Chondrocyte (in vitro differentiated cells): ENCODE results near the gene PRKD3. TPM values are rescaled to one million over a fixed set of nuclear protein-coding genes. Genes with fewer than 3 reads are reported as not detected.

Experiments used
- DNase-seq: peaks from one replicate; pipeline ENCODE4 v3.0.0; 2021; ENCODE audit warnings: mixed read lengths, low spot score
- H3K27ac Mint-ChIP-seq: one replicate; pipeline ENCODE4 v1.8.0; 2021; ENCODE audit warnings: mild to moderate bottlenecking, moderate library complexity, mixed read lengths; ENCODE audit not compliant: unreplicated experiment
- H3K27me3 Mint-ChIP-seq: 2 replicates; pipeline ENCODE4 v1.8.0; 2021; ENCODE audit warnings: low read depth, mixed read lengths
- H3K36me3 Mint-ChIP-seq: 2 replicates; pipeline ENCODE4 v1.8.0; 2021; ENCODE audit warnings: low read depth, mixed read lengths
- H3K4me1 Mint-ChIP-seq: 2 replicates; pipeline ENCODE4 v1.8.0; 2021; ENCODE audit warnings: low read depth, mild to moderate bottlenecking, mixed read lengths
- H3K4me3 Mint-ChIP-seq: one replicate; pipeline ENCODE4 v1.8.0; 2021; ENCODE audit warnings: mild to moderate bottlenecking, moderate library complexity, mixed read lengths; ENCODE audit not compliant: unreplicated experiment
- H3K9me3 Mint-ChIP-seq: 2 replicates; pipeline ENCODE4 v1.8.0; 2021; ENCODE audit warnings: low read depth, mixed read lengths
- total RNA-seq: library from RNA; stranded (reverse); gene quantifications from 3 replicates; pipeline ENCODE4 v1.2.1, GENCODE V29; 2021
- TF ChIP-seq, protein P1 (sequence below): fragments of 200-600 bp; sonication (generic); IDR thresholded peaks from 2 replicates; pipeline ENCODE4 v1.5.0; 2021; ENCODE audit warnings: antibody characterized with exemption, mild to moderate bottlenecking, moderate library complexity

Gene PRKD3
- total RNA-seq, 1 donor from 2014 or later, result 45.4 TPM

DNA sequence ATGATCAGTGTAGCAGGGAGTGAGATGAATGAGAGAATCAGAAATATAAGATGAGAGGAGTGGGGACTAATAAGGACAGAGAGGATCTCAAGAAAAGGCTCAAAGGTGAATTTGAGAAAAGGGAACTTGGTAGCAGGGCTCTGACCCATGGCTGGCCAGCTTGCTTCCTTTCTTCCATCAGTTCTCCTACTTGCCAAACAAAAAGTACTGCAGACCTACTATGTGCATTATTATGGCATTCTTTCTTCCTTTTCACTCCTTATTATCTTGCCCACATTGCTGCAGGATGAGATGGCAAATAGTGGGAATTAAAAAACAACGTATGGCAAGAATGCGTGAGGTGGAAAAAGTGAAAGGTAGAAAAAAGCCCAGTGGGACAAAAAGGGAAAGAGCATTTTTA lies 33.0 kb downstream of the PRKD3 start:
- TF ChIP-seq, protein P1, sequence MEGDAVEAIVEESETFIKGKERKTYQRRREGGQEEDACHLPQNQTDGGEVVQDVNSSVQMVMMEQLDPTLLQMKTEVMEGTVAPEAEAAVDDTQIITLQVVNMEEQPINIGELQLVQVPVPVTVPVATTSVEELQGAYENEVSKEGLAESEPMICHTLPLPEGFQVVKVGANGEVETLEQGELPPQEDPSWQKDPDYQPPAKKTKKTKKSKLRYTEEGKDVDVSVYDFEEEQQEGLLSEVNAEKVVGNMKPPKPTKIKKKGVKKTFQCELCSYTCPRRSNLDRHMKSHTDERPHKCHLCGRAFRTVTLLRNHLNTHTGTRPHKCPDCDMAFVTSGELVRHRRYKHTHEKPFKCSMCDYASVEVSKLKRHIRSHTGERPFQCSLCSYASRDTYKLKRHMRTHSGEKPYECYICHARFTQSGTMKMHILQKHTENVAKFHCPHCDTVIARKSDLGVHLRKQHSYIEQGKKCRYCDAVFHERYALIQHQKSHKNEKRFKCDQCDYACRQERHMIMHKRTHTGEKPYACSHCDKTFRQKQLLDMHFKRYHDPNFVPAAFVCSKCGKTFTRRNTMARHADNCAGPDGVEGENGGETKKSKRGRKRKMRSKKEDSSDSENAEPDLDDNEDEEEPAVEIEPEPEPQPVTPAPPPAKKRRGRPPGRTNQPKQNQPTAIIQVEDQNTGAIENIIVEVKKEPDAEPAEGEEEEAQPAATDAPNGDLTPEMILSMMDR, result no peak
- H3K4me3 Mint-ChIP-seq, result no peak overlapping the region

DNA sequence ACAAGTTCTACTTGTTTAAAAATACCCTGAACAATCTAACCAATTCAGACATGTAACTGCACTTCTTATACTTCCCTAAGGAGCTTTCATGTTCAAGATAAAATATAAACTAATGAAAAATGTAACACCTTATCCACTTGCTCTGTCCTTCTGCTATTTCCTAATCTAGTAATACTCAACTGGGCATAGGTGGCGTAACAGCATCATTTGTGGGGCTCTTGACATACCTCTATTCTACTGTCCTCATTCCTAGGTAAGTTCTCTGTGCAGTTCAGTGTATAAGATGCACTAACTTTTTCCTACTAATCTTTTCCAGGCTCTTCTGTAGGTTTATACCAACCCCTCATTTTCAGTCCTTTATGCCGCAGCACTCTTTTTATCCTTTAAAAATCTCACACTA lies 36.7 kb downstream of the PRKD3 start:
- H3K9me3 Mint-ChIP-seq, result no peaks in the 10 kb centered on the region
- H3K4me3 Mint-ChIP-seq, result no peak overlapping the region
- peaks cover 31% of the 10 kb centered on the region for H3K4me1 Mint-ChIP-seq
- H3K27ac Mint-ChIP-seq, result no peak overlapping the region
- no peaks in the 10 kb centered on the region for H3K27me3 Mint-ChIP-seq
- peaks cover 14% of the 10 kb centered on the region for H3K36me3 Mint-ChIP-seq
- TF ChIP-seq, protein P1, result peak; percentile 41
- no peak for DNase-seq

More for the DNA sequence above, 33.0 kb downstream of the PRKD3 start:
- peak overlapping the region; percentile 60 for H3K27ac Mint-ChIP-seq
- no peaks in the 10 kb centered on the region for H3K9me3 Mint-ChIP-seq
- DNase-seq, result no peak
- no peaks in the 10 kb centered on the region for H3K27me3 Mint-ChIP-seq
- H3K4me1 Mint-ChIP-seq, result peaks cover 6% of the 10 kb centered on the region
- peaks cover 14% of the 10 kb centered on the region for H3K36me3 Mint-ChIP-seq

DNA sequence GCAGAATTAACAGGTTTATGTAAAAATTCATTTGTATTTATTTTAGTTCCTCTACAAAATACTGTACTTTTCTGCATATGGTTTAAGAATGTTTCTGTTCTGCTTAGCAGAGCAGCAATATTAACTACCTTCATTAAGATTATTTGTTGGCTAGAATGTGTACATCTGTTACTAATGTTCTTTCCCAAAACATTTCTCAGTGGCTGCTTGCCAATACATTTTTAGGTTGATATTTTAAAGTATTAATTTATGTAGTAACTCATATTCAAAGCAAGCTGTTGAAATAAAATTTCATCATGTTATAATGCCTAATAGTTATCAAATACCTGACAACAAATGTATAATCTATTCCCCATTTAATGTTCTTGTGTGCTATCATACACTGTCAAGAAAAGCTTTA lies 40.3 kb downstream of the PRKD3 start:
- no peak for DNase-seq
- Mint-ChIP-seq H3K9me3 (no peaks in the 10 kb centered on the region), H3K36me3 (peaks cover 15% of the 10 kb centered on the region), H3K4me1 (peaks cover 44% of the 10 kb centered on the region), H3K27me3 (no peaks in the 10 kb centered on the region), H3K4me3 (no peak overlapping the region), H3K27ac (peak overlapping the region; percentile 17)
- TF ChIP-seq, protein P1, result no peak

DNA sequence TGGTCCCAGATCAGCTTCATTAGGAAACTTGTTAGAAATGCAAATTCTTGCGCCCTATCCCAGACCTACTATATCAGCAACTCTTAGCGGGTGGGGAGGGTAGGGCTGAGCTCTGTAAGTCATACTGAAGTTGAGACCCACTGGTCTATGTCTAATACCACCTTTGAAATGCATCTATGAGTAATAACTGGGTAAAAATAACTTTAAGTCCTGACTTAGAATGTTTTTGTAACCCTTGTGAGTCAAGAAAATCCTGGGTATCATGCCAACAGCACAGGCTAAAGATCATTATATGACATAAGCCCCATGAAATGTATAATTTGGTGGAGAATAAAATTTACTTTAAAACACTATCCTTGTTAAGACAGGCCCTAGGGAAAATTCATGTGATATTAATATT lies 41.4 kb downstream of the PRKD3 start:
- TF ChIP-seq, protein P1, result no peak
- Mint-ChIP-seq H3K4me1 (peaks cover 44% of the 10 kb centered on the region), H3K27ac (peak overlapping the region; percentile 64), H3K9me3 (no peaks in the 10 kb centered on the region), H3K4me3 (peak overlapping the region; percentile 5), H3K27me3 (no peaks in the 10 kb centered on the region), H3K36me3 (peaks cover 15% of the 10 kb centered on the region)
- DNase-seq, result no peak

DNA sequence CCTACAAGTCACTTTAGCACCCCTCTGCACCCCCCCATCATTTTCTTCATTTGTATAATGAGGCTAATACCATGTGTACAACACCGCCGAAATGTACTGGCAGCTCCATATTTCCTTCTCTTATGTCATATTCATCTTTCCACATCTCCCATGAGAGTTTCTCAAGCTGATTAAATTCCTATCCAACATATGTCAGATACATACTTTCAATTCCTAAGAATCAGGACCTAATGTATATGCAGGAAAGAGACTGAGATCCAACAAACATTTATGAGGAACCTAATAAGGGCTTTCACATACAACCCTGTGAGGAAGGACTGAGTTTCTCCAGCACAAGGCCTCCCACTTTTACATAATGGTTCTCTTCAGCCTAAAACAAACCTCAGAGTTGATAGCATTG lies 41.9 kb downstream of the PRKD3 start:
- DNase-seq, result no peak
- TF ChIP-seq, protein P1, result no peak
- Mint-ChIP-seq H3K4me1 (peaks cover 44% of the 10 kb centered on the region), H3K9me3 (no peaks in the 10 kb centered on the region), H3K4me3 (peak overlapping the region; percentile 5), H3K27ac (peak overlapping the region; percentile 64), H3K27me3 (no peaks in the 10 kb centered on the region), H3K36me3 (peaks cover 15% of the 10 kb centered on the region)
